ENCODE measurements around the gene EXOC4.

GRCh38 chr7:133586253-133586652, 333.4 kb downstream of the EXOC4 start:
- TF ChIP-seq, protein P1, sequence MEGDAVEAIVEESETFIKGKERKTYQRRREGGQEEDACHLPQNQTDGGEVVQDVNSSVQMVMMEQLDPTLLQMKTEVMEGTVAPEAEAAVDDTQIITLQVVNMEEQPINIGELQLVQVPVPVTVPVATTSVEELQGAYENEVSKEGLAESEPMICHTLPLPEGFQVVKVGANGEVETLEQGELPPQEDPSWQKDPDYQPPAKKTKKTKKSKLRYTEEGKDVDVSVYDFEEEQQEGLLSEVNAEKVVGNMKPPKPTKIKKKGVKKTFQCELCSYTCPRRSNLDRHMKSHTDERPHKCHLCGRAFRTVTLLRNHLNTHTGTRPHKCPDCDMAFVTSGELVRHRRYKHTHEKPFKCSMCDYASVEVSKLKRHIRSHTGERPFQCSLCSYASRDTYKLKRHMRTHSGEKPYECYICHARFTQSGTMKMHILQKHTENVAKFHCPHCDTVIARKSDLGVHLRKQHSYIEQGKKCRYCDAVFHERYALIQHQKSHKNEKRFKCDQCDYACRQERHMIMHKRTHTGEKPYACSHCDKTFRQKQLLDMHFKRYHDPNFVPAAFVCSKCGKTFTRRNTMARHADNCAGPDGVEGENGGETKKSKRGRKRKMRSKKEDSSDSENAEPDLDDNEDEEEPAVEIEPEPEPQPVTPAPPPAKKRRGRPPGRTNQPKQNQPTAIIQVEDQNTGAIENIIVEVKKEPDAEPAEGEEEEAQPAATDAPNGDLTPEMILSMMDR (IDR thresholded peaks at IDR 0.05), result no peak
- TF ChIP-seq POLR2A (IDR thresholded peaks at IDR 0.05), result no peak

All from vagina (tissue), 2 donors.